ENCODE results near the gene TDRD1. TPM values are rescaled to one million over a fixed set of nuclear protein-coding genes. Genes with fewer than 3 reads are reported as not detected.

TDRD1 gene
- total and polyA plus RNA-seq, 9 of the 15 experiments (the other 6 are each of a cell fraction or from before 2014, with no cell fraction given) = not detected

- TF ChIP-seq USF2 (CRISPR knock-in tag; IDR thresholded peaks at IDR 0.05) = no peak
Observed at GRCh38 chr10:114272696-114273095, 93.5 kb downstream of the TDRD1 start (continued).

GRCh38 chr10:114273910-114274309 is 94.8 kb downstream of the TDRD1 start:
- no peak overlapping the region for H3K27ac ChIP-seq (ENCODE audit: extremely low read depth, low read depth, low read length)
- no peak overlapping the region for H3K9ac ChIP-seq (ENCODE audit: insufficient read depth in 1 of 2, low read depth in 2 of 2, low read length in 2 of 2)
- H3K4me1 ChIP-seq (replicated peaks in 1 of 2; ENCODE audit: control insufficient read depth in 2 of 2, insufficient read depth in 2 of 2, low read length in 2 of 2) = no peaks in the 10 kb centered on the region
- no peak overlapping the region for H3K4me3 ChIP-seq
- BruUV-seq (replicated peaks) = no TSS peak
- no peaks in the 10 kb centered on the region for H3K9me1 ChIP-seq (ENCODE audit: control insufficient read depth, insufficient read depth, low read length)
- H3K27me3 ChIP-seq (ENCODE audit: control insufficient read depth in 2 of 2, insufficient read depth in 2 of 2, low read length in 2 of 2) = peaks cover 0 to 11% of the 10 kb centered on the region in 2 experiments; a peak in 1 of 5 replicates
- H3K36me3 ChIP-seq (ENCODE audit: control insufficient read depth, insufficient read depth, low read length) = no peaks in the 10 kb centered on the region
- no peaks in the 10 kb centered on the region for H4K20me1 ChIP-seq (replicated peaks; ENCODE audit: control insufficient read depth, insufficient read depth, low read length)
- no peak for ATAC-seq
- no peak for DNase-seq (ENCODE audit: extremely low read depth in 1 of 4, low spot score in 3 of 4)
- no peaks in the 10 kb centered on the region for H3K9me3 ChIP-seq (replicated peaks; ENCODE audit: control insufficient read depth, insufficient read depth, low read depth, low read length)
- no peak for FAIRE-seq
- ChIA-PET CTCF (ENCODE audit: low intra/inter-chr PET ratio) (interaction anchor here (0.6 kb wide), 1 partner anchor 28 kb away, joined by 5 read pairs; no protein-coding TSS in a partner anchor), POLR2A (interaction anchor here (0.7 kb wide), 1 partner anchor 143 kb away, joined by 4 read pairs; no protein-coding TSS in a partner anchor)
- H3K79me2 ChIP-seq (ENCODE audit: control insufficient read depth, insufficient read depth, low read length) = no peaks in the 10 kb centered on the region
- intact Hi-C loops (cut with micrococcal nuclease) = no loop called here
- 0% methylated on average over 3 of the region's 3 CpGs for WGBS (ENCODE audit: insufficient coverage, low coverage, missing lambda C conversion rate)
- in situ Hi-C loops (cut with MboI) = no loop called here
- H2AFZ ChIP-seq (ENCODE audit: low read depth, low read length) = no peak overlapping the region
- H3K4me2 ChIP-seq (ENCODE audit: insufficient read depth, low read length) = no peak overlapping the region
- no peak for TF ChIP-seq CREB3 (tag; conservative IDR thresholded peaks at IDR 0.05; ENCODE audit: low read depth)
- no peak for TF ChIP-seq TEAD1 (CRISPR knock-in tag; IDR thresholded peaks at IDR 0.05)
- no peak for TF ChIP-seq SAFB (IDR thresholded peaks at IDR 0.05; ENCODE audit: borderline replicate concordance, low read depth, low read length)
- no peak for TF ChIP-seq GTF3C2 (IDR thresholded peaks at IDR 0.05; ENCODE audit: borderline replicate concordance, extremely low read depth, insufficient read length)
- TF ChIP-seq TFAM (CRISPR knock-in tag; conservative IDR thresholded peaks at IDR 0.05) = no peak
- TF ChIP-seq FOXJ2 (tag; IDR thresholded peaks at IDR 0.05) = no peak
- no peak for TF ChIP-seq POLR2A (conservative IDR thresholded peaks at IDR 0.05)
- TF ChIP-seq ZNF23 (CRISPR knock-in tag; IDR thresholded peaks at IDR 0.05) = no peak
- TF ChIP-seq ETV6 (IDR thresholded peaks at IDR 0.05; ENCODE audit: borderline replicate concordance in 1 of 2, low read depth in 2 of 2, low read length in 1 of 2) = no peak
- no peak for TF ChIP-seq ETV6 (CRISPR knock-in tag; IDR thresholded peaks at IDR 0.05; ENCODE audit: borderline replicate concordance)
- TF ChIP-seq TCF7 (IDR thresholded peaks at IDR 0.05; ENCODE audit: borderline replicate concordance) = no peak
- TF ChIP-seq ZBTB34 (CRISPR knock-in tag; IDR thresholded peaks at IDR 0.05) = no peak
